CD4-positive, alpha-beta T cell treated with Interleukin-17A for 4 hours (primary cell): ENCODE measurements around the gene CLEC9A.

Experiments
- DNase-seq: peaks from one replicate; pipeline ENCODE4 v3.0.0-alpha.2; 2020; ENCODE audit warnings: mixed read lengths

Gene CLEC9A

DNA sequence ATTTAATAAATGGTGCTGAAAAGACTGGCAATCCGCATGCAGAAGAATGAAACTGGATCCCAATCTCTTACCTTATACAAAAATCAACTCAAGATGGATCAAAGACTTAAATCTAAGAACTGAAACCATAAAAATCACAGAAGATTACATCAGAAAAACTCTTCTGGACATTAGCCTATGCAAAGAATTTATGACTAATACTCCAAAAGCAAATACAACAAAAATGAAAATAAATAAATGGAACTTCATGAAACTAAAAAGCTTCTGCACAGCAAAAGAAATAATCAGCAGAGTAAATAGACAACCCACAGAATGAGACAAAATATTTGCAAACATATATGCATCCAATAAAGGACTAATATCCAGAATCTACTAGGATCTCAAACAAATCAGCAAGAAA lies 82.6 kb downstream of the CLEC9A start:
- no peak for DNase-seq

DNA sequence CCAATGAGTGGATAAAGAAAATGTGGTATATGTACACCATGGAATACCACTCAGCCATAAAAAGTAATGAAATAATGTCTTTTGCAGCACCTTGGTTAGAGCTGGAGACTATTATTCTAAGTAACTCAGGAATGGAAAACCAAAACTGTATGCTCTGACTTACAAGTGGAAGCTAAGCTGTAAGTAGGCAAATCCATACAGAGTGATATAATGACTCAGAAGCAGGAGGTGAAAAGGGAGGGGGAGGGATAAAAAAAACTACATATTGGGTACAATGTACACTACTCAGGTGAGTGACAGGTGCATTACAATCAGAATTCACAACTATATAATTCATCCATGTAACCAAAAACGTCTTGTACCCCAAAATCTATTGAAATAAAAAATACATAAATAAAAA lies 83.4 kb downstream of the CLEC9A start:
- DNase-seq = no peak

DNA sequence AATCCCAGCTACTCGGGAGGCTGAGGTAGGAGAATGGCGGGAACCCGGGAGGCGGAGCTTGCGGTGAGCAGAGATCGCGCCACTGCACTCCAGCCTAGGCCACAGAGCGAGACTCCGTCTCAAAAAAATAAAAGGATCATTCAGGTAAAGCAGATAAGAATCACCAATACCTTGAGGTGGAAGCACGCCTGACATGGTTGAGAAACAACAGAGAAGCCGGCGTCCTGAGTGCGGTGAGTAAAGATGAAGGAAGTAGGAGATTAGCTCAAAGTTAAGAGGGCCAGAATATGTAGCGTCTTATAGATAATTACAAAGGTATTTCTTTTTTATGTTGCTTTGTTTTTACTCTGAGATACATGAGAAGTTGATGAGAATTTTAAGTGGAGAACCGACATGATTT lies 84.8 kb downstream of the CLEC9A start:
- no peak for DNase-seq
